GM19043 (cell line): ENCODE measurements around the gene LRP4.

Source experiments
- ATAC-seq: cut with Tn5 transposase; IDR thresholded peaks from one replicate; pipeline ENCODE4 v1.9.1; 2021; ENCODE audit warnings: low read depth; ENCODE audit not compliant: unreplicated experiment

Gene LRP4

DNA sequence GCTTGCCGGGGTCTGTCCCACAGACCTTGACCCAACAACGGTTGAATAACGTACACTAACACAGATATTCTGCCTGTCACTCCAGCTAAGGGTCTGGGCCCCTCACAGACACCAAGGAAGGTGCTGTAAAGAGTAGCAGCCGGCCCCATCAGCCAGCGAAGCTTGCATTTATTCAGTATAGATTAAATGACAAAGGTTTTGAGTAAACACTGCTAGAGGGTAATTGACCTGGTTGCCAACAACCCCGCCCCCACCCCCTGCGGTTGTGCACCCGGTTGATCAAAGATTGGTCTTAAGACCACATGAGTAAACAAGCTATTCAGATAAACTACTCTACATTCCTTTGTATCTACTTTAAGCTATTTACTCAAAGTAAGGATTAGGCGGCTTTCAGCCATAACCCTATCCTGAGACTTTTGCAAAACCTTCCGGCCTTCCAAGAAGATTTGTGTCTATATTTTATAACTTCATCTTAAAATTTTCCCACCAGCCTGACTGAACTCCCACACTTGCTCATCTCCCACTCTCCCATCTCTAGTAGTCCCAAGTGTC, 67.4 kb downstream of the LRP4 start:
- ATAC-seq, result no peak

DNA sequence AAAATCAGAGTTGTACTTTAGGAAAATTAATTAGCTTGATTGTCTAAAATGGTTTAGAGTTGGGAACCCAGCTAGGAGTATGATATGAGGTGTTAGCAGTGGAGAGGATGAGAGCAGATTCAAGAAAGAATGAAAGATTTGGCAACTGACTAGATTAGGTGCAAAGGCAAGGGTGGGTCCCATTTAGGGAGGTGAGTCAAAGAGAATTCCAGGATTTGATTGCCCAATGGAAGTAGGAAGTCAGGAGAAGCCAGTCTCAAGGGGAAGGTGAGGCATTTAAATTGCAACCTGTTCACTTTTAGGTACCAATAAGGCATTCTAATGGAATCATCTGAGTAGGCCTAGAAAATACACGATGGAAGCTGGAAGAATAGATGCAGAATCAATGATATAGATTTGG, 68.7 kb downstream of the LRP4 start:
- no peak for ATAC-seq

DNA sequence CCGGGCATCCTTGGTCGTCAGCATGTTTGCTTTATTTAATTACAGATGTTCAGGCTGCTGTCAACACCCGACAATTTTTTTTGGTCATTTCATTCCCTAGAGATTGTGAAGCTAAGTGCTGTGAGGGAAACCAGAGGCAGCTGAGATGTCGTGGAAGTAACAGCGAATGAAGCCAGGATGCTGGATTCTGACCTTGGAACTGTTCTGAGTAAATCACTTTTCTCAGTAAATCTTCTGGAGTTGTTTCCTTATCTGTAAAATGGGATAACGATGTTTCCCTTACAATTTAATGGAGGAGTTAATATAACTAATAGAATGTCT, 71.9 kb downstream of the LRP4 start:
- peak; percentile 7 for ATAC-seq

DNA sequence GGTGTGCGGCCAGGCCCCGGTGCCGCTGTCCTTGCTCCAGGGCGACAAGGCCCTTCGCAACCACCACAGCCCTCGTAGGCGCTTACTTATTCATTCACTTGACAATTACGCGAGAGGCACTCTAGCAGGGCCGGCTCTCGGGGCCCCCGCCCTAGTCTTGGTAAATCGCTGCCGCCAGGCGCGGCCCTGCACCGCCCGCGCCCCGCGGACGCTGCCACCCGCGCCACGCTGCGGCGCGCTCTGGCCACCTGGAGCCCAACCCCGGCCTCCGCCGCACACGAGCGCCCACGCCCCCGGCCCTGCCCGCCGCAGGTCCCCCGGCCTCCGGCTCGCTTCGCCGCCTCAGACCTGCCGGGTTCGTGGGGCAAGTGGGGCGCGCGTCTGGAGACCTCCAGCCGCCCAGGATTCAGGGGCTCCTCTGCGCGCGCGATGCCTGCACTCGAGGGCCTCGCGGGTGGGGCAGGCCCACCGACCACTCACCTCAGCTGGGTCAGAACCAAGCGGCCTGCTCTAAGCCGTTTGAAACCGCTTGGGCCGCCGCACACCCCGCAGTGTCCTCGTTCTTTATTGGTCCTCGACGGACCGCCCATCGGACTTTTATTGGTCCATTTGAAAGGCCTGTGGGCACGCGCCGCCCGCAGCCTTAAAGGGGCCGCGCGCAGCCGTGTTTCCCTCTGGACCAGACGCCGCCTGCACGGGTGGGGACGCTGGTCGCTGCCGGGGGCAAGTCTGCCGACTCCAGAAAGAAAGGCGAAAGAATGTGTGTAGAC, 72.4 kb downstream of the LRP4 start, which contains the start of gene CKAP5:
CKAP5 (minus strand) TSS at position 541 of the 770 bp plus-strand sequence. CDS start 25,049 bp downstream, outside the sequence.
- peak; percentile 91 for ATAC-seq

DNA sequence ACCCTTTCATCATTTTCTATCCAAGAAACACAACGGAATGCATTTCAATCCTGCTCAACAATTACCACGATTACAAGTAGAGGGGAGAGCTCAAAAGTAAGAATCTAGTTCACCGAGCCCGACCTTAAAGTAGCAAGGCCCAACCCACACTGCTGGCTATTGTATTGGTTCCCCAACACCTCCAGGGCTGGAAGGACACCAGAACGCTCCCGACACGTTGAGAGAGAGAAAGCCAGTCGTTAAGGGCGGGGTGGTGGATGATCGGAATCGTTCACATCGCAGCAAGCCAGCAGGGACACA, 73.0 kb downstream of the LRP4 start:
- ATAC-seq, result no peak

DNA sequence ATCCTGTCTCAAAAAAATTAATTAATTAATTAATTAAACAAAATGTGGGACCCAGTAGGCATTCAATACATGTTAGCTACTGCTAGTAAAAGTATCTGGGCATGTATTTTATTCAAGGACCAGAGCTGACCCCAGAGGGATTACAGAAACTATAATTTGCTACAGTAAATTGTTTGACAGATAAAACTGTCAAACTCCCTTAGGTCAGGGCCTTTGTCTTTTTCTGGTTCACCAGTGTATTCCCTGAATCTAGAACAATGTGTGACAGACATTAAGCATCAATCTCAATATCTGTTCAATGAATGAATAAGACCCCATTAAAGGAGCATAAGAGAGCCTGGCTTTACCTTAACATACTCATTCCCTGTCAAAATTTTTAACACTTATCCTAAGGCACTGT, 78.2 kb downstream of the LRP4 start:
- no peak for ATAC-seq

DNA sequence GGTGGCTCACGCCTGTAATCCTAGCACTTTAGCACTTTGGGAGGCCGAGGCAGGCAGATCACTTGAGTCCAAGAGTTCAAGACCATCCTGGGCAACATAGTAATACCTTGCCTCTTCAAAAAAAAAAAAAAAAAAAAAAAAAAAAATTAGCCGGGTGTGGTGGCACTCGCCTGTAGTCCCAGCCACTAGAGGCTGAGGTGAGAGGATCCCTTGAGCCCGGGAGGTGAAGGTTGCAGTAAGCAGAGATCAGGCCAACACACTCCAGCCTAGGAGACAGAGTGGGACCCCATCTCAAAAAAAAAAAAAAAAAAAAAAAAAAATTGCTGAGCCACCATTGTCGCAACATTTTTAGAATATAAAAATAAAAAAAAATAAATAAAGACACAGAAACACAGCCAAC, 79.8 kb downstream of the LRP4 start:
- ATAC-seq, result no peak

DNA sequence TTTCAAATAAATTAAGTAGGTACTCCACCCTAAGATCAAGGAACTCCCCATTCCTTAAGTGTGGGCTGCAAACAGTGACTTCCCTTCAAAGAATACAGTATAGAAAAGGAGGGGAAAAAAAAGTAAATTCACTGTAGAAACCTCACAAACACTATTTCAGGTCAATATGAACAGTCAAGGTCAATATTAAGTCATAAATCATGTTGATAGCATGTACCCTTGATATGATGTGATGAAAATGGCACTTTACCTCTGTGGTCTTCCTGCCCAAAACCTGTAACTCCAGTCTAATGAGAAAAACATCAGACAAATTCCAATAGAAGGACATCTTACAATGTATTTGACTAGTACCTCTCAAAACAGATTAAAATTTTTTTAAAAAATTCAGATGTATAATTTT, 80.5 kb downstream of the LRP4 start:
- ATAC-seq, result no peak

DNA sequence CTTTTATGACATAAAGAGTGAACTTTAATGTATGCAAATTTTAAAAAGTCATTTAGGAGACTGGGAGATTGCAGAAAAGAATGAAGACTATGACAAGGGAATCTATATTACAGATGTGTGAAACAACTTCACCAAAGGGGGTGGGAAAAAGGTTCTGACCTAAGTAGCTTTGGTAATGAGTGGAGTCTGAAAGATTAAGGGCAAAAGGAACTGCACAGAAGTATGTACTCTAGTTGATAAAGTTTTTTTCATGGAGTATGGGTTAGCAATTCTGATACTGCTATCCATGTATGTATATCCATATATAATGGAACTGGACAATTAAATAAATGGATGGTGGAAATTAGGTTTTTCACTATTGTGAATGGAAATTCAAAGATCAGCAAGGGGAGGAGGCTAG, 81.5 kb downstream of the LRP4 start:
- no peak for ATAC-seq

DNA sequence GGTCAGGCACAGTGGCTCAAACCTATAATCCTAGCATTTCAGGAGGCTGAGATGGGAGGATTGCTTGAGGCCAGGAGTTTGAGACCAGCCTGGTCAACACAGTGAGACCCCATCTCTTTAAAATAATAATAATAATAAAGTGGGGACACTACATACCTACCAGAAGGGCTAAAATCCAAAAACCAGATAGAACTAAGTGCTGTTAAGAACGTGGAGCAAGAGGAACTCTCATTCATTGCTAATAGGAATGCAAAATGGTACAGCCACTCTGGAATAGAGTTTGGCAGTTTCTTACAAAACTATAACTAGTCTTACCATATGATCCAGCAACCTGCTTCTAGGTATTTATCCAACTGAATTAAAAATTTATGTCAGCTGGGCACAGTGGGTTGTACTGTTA, 81.9 kb downstream of the LRP4 start:
- ATAC-seq, result no peak

DNA sequence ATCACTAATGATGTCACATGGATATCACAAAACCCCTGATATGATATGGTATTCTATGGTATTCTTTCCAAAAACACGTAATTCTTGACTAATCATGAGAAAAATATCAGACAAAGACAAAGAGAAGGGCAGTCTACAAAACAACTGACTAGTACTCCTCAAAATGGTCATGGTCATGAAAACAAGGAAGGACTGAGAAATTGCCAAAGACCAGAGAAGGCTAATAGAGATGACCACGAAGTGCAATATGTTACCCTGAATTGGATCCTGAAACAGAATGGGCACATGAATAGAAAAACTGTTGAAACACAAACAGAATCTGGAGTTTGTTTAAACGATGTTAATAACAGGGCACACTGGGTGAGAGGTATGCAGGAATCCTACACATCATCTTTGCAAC, 82.5 kb downstream of the LRP4 start:
- no peak for ATAC-seq

DNA sequence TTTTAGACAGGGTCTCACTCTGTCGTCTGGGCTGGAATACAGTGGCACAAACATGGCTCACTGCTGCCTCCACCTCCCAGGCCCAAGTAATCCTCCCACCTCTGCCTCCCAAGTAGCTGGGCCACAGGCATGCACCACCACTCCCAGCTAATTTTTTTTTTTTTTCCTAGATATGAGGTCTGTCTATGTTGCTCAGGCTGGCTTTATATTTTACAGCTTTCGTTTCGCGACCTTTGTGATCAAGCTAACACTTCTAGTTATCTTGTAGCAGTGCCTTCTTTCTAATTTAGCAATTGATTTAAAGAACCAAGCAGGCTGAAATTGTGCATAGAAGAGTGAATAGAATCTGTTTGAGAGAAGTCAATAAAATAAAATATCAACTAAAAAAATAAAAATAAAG, 83.5 kb downstream of the LRP4 start:
- no peak for ATAC-seq

DNA sequence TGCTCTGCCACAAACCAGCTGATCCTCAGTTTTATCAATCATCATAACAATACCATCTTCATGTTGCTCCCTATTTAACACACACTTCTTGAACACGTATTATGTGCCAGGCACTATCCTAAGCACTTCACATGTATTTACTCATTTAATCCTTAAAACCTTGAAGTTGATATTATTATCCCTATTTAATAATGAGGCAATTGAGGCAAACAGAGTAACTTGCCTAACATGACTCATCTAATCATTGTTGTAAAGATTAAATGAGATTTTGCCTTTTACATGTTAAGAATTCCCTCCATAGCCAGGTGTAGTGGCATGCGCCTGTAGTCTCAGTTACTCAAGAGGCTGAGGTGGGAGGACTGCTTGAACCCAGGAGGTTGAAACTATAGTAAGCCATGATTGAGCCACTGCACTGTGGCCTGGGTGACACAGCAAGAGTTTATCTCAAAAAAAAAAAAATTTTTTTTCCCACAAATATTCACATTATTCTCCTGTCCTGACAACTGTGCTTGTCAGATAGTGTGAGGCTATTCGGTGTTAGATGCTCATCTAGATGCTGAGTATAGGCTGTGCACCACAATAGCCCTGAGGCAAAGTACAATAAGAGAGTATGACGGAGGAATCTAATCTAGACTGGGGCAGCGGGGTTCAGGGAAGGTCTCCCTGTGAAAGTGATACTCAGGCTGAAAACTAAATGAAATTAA, 85.7 kb downstream of the LRP4 start:
- no peak for ATAC-seq

DNA sequence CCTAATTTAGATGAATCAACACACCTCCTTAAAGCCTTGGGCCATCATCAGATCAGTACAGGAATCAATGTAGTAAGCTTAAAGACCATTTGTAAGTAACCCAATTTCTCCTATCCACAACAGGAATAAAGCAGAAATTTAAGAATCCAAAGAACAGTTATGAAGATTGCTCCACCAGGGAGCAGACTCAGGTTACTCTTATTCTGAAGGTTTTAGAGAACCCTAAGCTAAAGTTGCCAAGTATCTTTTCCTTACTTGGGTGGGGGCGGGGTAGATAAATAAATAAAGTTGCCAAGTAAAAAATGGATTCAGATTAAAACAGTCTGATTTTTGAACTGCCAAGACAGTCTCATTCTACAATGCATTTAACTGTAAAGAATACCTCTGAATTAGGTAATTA, 90.4 kb downstream of the LRP4 start:
- no peak for ATAC-seq

DNA sequence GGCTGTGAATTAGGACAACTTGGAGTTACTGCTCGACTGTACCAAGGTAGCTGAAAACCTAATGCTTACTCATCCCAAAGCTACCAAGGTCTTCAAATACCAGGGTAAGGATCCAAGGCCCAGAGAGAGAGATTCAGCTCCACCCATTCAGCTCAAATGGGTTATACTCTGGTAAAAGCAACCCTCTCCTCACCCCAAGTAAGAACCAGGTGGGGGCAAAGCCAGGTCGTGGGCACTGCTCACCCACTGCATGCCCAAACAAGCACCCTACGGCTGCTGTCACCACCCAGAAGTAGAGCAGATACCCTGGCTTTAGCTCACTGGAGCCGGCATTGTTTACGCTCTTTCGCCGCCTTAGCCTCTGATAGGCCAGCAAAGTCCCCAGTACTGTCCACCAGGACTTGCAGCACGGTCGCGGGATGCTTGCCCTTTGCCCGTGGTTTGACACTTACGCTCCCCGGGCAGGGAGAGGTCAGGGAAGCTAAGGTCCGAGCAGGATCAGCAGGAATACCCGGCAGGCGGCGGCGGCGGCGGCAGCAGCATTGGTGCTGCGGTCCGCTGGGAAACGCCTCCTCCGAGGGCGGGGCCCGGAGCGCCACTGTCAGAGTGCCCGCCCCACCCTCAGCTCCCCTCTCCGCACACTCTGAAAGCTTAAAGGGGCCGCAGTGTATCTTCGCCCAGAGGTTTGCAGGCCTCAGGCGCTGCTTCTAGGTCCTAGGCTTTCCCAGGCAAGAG, 91.9 kb downstream of the LRP4 start:
- peak; percentile 99 for ATAC-seq

DNA sequence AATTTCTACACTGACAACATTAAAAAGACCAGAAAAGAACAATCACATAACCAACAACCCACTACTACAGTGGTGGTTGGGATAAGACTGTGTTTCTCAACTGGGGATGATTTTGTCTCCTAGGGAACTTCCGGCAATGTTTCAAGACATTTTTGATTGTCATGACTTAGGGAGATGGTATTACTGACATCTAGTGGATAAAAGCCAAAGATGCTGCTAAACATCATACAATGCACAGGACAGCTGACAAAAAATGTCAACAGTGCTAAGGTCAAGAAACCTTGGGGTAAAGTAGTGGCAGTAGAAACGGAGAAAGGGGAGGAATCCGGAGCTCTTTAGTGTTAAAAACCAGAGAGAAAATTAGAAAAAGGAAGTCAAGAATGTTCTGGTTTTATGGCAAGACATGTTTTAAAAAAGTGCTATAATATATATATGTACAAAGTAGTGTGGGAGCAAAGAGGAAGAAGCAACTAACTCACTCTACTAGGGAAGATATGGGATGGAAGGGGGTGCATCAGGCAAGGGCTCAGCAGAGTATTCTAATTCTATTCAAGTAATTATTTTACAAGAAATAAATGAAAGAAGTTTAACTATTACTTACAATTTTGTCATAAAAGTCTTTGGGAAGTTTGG, 109.4 kb downstream of the LRP4 start:
- ATAC-seq, result no peak
